Measurements from ENCODE around the gene MTFR2.

The MTFR2 gene

GRCh38 chr6:136212608-136213007, 37.5 kb downstream of the MTFR2 start:
- no peaks in the 10 kb centered on the region for H3K27me3 ChIP-seq (replicated peaks; ENCODE audit: control insufficient read depth, insufficient read depth, low read length)
- no peak for DNase-seq (ENCODE audit: low read depth)
- no peak overlapping the region for H3K9ac ChIP-seq (ENCODE audit: low read length)
- no peaks in the 10 kb centered on the region for H3K4me1 ChIP-seq (ENCODE audit: control insufficient read depth, insufficient read depth, low read length)
- no peak overlapping the region for H3K4me3 ChIP-seq (ENCODE audit: low read length)
- no peaks in the 10 kb centered on the region for H3K9me3 ChIP-seq (ENCODE audit: control insufficient read depth, low read length)
- H3K36me3 ChIP-seq (ENCODE audit: control insufficient read depth, insufficient read depth, low read length, severe bottlenecking), result no peaks in the 10 kb centered on the region

GRCh38 chr6:136210398-136211165, 39.5 kb downstream of the MTFR2 start:
- no peak overlapping the region for H3K4me3 ChIP-seq (ENCODE audit: low read length)
- no peaks in the 10 kb centered on the region for H3K27me3 ChIP-seq (replicated peaks; ENCODE audit: control insufficient read depth, insufficient read depth, low read length)
- H3K36me3 ChIP-seq (ENCODE audit: control insufficient read depth, insufficient read depth, low read length, severe bottlenecking), result no peaks in the 10 kb centered on the region
- no peak for DNase-seq (ENCODE audit: low read depth)
- no peak overlapping the region for H3K9ac ChIP-seq (ENCODE audit: low read length)
- H3K9me3 ChIP-seq (ENCODE audit: control insufficient read depth, low read length), result no peaks in the 10 kb centered on the region
- H3K4me1 ChIP-seq (ENCODE audit: control insufficient read depth, insufficient read depth, low read length), result no peaks in the 10 kb centered on the region

- no peaks in the 10 kb centered on the region for H3K27me3 ChIP-seq (replicated peaks; ENCODE audit: control insufficient read depth, insufficient read depth, low read length)
Measured at GRCh38 chr6:136209496-136209895, 40.6 kb downstream of the MTFR2 start.

GRCh38 chr6:136208783-136209182, 41.3 kb downstream of the MTFR2 start:
- DNase-seq (ENCODE audit: low read depth), result no peak
- no peaks in the 10 kb centered on the region for H3K9me3 ChIP-seq (ENCODE audit: control insufficient read depth, low read length)
- no peak overlapping the region for H3K4me3 ChIP-seq (ENCODE audit: low read length)
- no peaks in the 10 kb centered on the region for H3K27me3 ChIP-seq (replicated peaks; ENCODE audit: control insufficient read depth, insufficient read depth, low read length)
- no peaks in the 10 kb centered on the region for H3K36me3 ChIP-seq (ENCODE audit: control insufficient read depth, insufficient read depth, low read length, severe bottlenecking)
- H3K4me1 ChIP-seq (ENCODE audit: control insufficient read depth, insufficient read depth, low read length), result no peaks in the 10 kb centered on the region
- no peak overlapping the region for H3K9ac ChIP-seq (ENCODE audit: low read length)

More at GRCh38 chr6:136209496-136209895, 40.6 kb downstream of the MTFR2 start:
- H3K9ac ChIP-seq (ENCODE audit: low read length), result no peak overlapping the region
- H3K36me3 ChIP-seq (ENCODE audit: control insufficient read depth, insufficient read depth, low read length, severe bottlenecking), result no peaks in the 10 kb centered on the region
- no peak for DNase-seq (ENCODE audit: low read depth)
- no peaks in the 10 kb centered on the region for H3K4me1 ChIP-seq (ENCODE audit: control insufficient read depth, insufficient read depth, low read length)
- H3K9me3 ChIP-seq (ENCODE audit: control insufficient read depth, low read length), result no peaks in the 10 kb centered on the region
- H3K4me3 ChIP-seq (ENCODE audit: low read length), result no peak overlapping the region

GRCh38 chr6:136201732-136202131, 48.4 kb downstream of the MTFR2 start:
- H3K27me3 ChIP-seq (replicated peaks; ENCODE audit: control insufficient read depth, insufficient read depth, low read length), result no peaks in the 10 kb centered on the region
- no peak for DNase-seq (ENCODE audit: low read depth)

GRCh38 chr6:136192902-136193301, 57.2 kb downstream of the MTFR2 start:
- Histone ChIP-seq H3K27me3 (replicated peaks; ENCODE audit: control insufficient read depth, insufficient read depth, low read length) (no peaks in the 10 kb centered on the region), H3K9ac (ENCODE audit: low read length) (no peak overlapping the region), H3K36me3 (ENCODE audit: control insufficient read depth, insufficient read depth, low read length, severe bottlenecking) (peaks cover 33% of the 10 kb centered on the region), H3K9me3 (ENCODE audit: control insufficient read depth, low read length) (no peaks in the 10 kb centered on the region), H3K4me3 (ENCODE audit: low read length) (no peak overlapping the region), H3K4me1 (ENCODE audit: control insufficient read depth, insufficient read depth, low read length) (no peaks in the 10 kb centered on the region)
- no peak for DNase-seq (ENCODE audit: low read depth)

More at GRCh38 chr6:136201732-136202131, 48.4 kb downstream of the MTFR2 start:
- no peaks in the 10 kb centered on the region for H3K36me3 ChIP-seq (ENCODE audit: control insufficient read depth, insufficient read depth, low read length, severe bottlenecking)
- no peaks in the 10 kb centered on the region for H3K4me1 ChIP-seq (ENCODE audit: control insufficient read depth, insufficient read depth, low read length)
- no peak overlapping the region for H3K9ac ChIP-seq (ENCODE audit: low read length)
- no peak overlapping the region for H3K4me3 ChIP-seq (ENCODE audit: low read length)
- no peaks in the 10 kb centered on the region for H3K9me3 ChIP-seq (ENCODE audit: control insufficient read depth, low read length)

- no peaks in the 10 kb centered on the region for H3K27me3 ChIP-seq (replicated peaks; ENCODE audit: control insufficient read depth, insufficient read depth, low read length)
Measured at GRCh38 chr6:136191606-136192312, 58.4 kb downstream of the MTFR2 start.

GRCh38 chr6:136189104-136189503, 61.0 kb downstream of the MTFR2 start:
- Histone ChIP-seq H3K9ac (ENCODE audit: low read length) (no peak overlapping the region), H3K36me3 (ENCODE audit: control insufficient read depth, insufficient read depth, low read length, severe bottlenecking) (peaks cover 52% of the 10 kb centered on the region), H3K4me1 (ENCODE audit: control insufficient read depth, insufficient read depth, low read length) (no peaks in the 10 kb centered on the region), H3K9me3 (ENCODE audit: control insufficient read depth, low read length) (no peaks in the 10 kb centered on the region), H3K4me3 (ENCODE audit: low read length) (no peak overlapping the region), H3K27me3 (replicated peaks; ENCODE audit: control insufficient read depth, insufficient read depth, low read length) (no peaks in the 10 kb centered on the region)
- no peak for DNase-seq (ENCODE audit: low read depth)

More at GRCh38 chr6:136191606-136192312, 58.4 kb downstream of the MTFR2 start:
- H3K4me3 ChIP-seq (ENCODE audit: low read length), result no peak overlapping the region
- no peak overlapping the region for H3K9ac ChIP-seq (ENCODE audit: low read length)
- no peaks in the 10 kb centered on the region for H3K9me3 ChIP-seq (ENCODE audit: control insufficient read depth, low read length)
- no peaks in the 10 kb centered on the region for H3K4me1 ChIP-seq (ENCODE audit: control insufficient read depth, insufficient read depth, low read length)
- no peak for DNase-seq (ENCODE audit: low read depth)
- peaks cover 44% of the 10 kb centered on the region for H3K36me3 ChIP-seq (ENCODE audit: control insufficient read depth, insufficient read depth, low read length, severe bottlenecking)

GRCh38 chr6:136188486-136188885, 61.6 kb downstream of the MTFR2 start:
- H3K27me3 ChIP-seq (replicated peaks; ENCODE audit: control insufficient read depth, insufficient read depth, low read length), result no peaks in the 10 kb centered on the region
- peaks cover 52% of the 10 kb centered on the region for H3K36me3 ChIP-seq (ENCODE audit: control insufficient read depth, insufficient read depth, low read length, severe bottlenecking)
- DNase-seq (ENCODE audit: low read depth), result no peak
- H3K9me3 ChIP-seq (ENCODE audit: control insufficient read depth, low read length), result no peaks in the 10 kb centered on the region
- no peaks in the 10 kb centered on the region for H3K4me1 ChIP-seq (ENCODE audit: control insufficient read depth, insufficient read depth, low read length)
- no peak overlapping the region for H3K9ac ChIP-seq (ENCODE audit: low read length)
- no peak overlapping the region for H3K4me3 ChIP-seq (ENCODE audit: low read length)

GRCh38 chr6:136186363-136186762, 63.7 kb downstream of the MTFR2 start:
- no peaks in the 10 kb centered on the region for H3K27me3 ChIP-seq (replicated peaks; ENCODE audit: control insufficient read depth, insufficient read depth, low read length)
- H3K4me3 ChIP-seq (ENCODE audit: low read length), result no peak overlapping the region
- H3K9ac ChIP-seq (ENCODE audit: low read length), result no peak overlapping the region
- peaks cover 40% of the 10 kb centered on the region for H3K36me3 ChIP-seq (ENCODE audit: control insufficient read depth, insufficient read depth, low read length, severe bottlenecking)
- no peaks in the 10 kb centered on the region for H3K9me3 ChIP-seq (ENCODE audit: control insufficient read depth, low read length)
- no peaks in the 10 kb centered on the region for H3K4me1 ChIP-seq (ENCODE audit: control insufficient read depth, insufficient read depth, low read length)
- DNase-seq (ENCODE audit: low read depth), result no peak

- no peak for DNase-seq (ENCODE audit: low read depth)
- Histone ChIP-seq H3K9me3 (ENCODE audit: control insufficient read depth, low read length) (no peaks in the 10 kb centered on the region), H3K27me3 (replicated peaks; ENCODE audit: control insufficient read depth, insufficient read depth, low read length) (no peaks in the 10 kb centered on the region), H3K9ac (ENCODE audit: low read length) (no peak overlapping the region), H3K36me3 (ENCODE audit: control insufficient read depth, insufficient read depth, low read length, severe bottlenecking) (peaks cover 37% of the 10 kb centered on the region), H3K4me1 (ENCODE audit: control insufficient read depth, insufficient read depth, low read length) (no peaks in the 10 kb centered on the region), H3K4me3 (ENCODE audit: low read length) (no peak overlapping the region)
Measured at GRCh38 chr6:136184738-136185137, 65.4 kb downstream of the MTFR2 start.

All from adipocyte (in vitro differentiated cells).